ENCODE measurements around the gene PCID2. TPM values are rescaled to one million over a fixed set of nuclear protein-coding genes. Genes with fewer than 3 reads are reported as not detected.

The PCID2 gene
- total and polyA plus RNA-seq, 2 experiments from 2014 or later, result 79.6 to 107 TPM

DNA sequence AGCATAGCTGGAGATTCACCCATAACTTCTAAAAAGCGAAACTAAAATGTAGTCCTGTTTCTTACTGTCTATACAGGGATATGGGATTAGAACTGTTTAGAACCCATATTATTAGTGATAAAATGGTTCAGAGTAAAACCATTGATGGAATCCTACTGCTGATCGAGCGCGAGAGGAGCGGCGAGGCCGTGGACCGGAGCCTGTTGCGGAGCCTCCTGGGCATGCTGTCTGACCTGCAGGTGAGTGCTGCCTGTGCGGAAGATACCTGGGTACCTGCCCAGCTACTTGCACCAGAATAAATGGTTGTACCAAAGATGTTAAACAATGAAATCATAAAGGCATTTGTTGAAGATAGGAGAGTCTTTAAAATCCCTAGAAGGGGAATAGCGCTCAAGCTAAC lies 24.6 kb upstream of the PCID2 start (continued):
- TF ChIP-seq CREB1 (CRISPR knock-in tag; IDR thresholded peaks at IDR 0.05; ENCODE audit: low read depth) (no peak), NANOG (IDR thresholded peaks at IDR 0.05; ENCODE audit: borderline replicate concordance) (no peak), EZH2phosphoT487 (IDR thresholded peaks at IDR 0.05; ENCODE audit: unreplicated experiment) (no peak), JUNB (IDR thresholded peaks at IDR 0.05; ENCODE audit: unreplicated experiment) (no peak), POLR2AphosphoS5 (IDR thresholded peaks at IDR 0.05; ENCODE audit: low read depth) (no peak), EZH2 (IDR thresholded peaks at IDR 0.05; ENCODE audit: low read depth, unreplicated experiment) (no peak)
- TF ChIP-seq, protein P1, sequence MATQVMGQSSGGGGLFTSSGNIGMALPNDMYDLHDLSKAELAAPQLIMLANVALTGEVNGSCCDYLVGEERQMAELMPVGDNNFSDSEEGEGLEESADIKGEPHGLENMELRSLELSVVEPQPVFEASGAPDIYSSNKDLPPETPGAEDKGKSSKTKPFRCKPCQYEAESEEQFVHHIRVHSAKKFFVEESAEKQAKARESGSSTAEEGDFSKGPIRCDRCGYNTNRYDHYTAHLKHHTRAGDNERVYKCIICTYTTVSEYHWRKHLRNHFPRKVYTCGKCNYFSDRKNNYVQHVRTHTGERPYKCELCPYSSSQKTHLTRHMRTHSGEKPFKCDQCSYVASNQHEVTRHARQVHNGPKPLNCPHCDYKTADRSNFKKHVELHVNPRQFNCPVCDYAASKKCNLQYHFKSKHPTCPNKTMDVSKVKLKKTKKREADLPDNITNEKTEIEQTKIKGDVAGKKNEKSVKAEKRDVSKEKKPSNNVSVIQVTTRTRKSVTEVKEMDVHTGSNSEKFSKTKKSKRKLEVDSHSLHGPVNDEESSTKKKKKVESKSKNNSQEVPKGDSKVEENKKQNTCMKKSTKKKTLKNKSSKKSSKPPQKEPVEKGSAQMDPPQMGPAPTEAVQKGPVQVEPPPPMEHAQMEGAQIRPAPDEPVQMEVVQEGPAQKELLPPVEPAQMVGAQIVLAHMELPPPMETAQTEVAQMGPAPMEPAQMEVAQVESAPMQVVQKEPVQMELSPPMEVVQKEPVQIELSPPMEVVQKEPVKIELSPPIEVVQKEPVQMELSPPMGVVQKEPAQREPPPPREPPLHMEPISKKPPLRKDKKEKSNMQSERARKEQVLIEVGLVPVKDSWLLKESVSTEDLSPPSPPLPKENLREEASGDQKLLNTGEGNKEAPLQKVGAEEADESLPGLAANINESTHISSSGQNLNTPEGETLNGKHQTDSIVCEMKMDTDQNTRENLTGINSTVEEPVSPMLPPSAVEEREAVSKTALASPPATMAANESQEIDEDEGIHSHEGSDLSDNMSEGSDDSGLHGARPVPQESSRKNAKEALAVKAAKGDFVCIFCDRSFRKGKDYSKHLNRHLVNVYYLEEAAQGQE (IDR thresholded peaks at IDR 0.05; ENCODE audit: unreplicated experiment), result no peak

DNA sequence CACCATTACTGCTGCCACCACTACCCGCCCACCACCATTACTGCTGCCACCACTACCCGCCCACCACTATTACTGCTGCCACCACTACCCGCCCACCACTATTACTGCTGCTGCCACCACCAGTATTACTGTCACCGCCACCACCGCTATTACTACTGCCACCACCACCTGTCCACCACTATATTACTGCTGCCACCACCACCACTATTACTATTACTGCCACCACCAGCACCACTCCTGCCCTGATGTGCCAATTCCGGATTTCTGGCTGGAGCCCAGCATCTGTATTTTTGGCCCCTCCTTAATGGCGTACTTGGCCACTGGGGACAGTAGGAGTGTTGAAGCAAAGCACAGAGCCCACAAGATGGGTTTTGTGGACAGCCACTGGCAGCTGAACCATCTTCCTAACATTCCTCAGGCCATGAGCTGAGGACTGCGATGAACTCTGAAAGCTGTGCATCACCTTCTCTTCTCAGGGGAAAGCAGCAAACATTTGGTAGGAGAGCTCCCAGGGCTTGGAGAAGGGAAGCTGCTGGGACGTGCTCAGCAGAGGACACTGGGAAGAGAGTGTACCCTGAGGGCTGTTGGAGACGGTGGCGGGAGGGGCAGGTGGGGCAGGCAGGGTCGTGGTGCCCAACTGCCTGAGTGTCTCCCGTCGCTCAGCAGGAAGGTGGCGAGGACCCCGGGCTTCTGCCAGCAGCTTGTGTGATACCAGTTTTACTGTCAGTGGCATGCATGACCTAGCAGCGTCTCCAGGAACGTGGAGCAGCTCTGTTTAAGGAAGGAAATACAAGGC lies 23.9 kb upstream of the PCID2 start:
- DNase-seq (ENCODE audit: low spot score), result no peak

More for the DNA sequence above, 23.9 kb upstream of the PCID2 start:
- H3K36me3 Mint-ChIP-seq (ENCODE audit: low read depth), result peaks cover 77% of the 10 kb centered on the region
- no peak overlapping the region for H2AFZ ChIP-seq
- no peak for ATAC-seq
- no peak overlapping the region for H3K27ac ChIP-seq (ENCODE audit: low read depth)
- H3K79me2 ChIP-seq (replicated peaks; ENCODE audit: insufficient read depth), result peaks cover 3% of the 10 kb centered on the region; the same call in 1 of the 2 replicates
- H3K27me3 Mint-ChIP-seq (ENCODE audit: insufficient read depth, low read depth, poor library complexity), result peaks cover 5% of the 10 kb centered on the region
- H3K9me2 ChIP-seq (ENCODE audit: insufficient read depth), result no peaks in the 10 kb centered on the region
- no peaks in the 10 kb centered on the region for H3K4me1 Mint-ChIP-seq
- peaks cover 48% of the 10 kb centered on the region for H3K36me3 ChIP-seq (ENCODE audit: insufficient read depth)
- H4K20me1 ChIP-seq (replicated peaks; ENCODE audit: insufficient read depth), result peaks cover 11% of the 10 kb centered on the region
- no peak overlapping the region for H3K4me3 Mint-ChIP-seq
- no peaks in the 10 kb centered on the region for H3K27me3 ChIP-seq (ENCODE audit: insufficient read depth)
- no peak overlapping the region for H3K4me2 ChIP-seq
- no peaks in the 10 kb centered on the region for H3K4me1 ChIP-seq (ENCODE audit: insufficient read depth)
- no peak overlapping the region for H3K4me3 ChIP-seq
- H3K27ac Mint-ChIP-seq, result no peak overlapping the region
- H3K9me3 Mint-ChIP-seq, result no peaks in the 10 kb centered on the region
- TF ChIP-seq EZH2phosphoT487 (IDR thresholded peaks at IDR 0.05; ENCODE audit: unreplicated experiment) (no peak), CREB1 (CRISPR knock-in tag; IDR thresholded peaks at IDR 0.05; ENCODE audit: low read depth) (no peak), EZH2 (IDR thresholded peaks at IDR 0.05; ENCODE audit: low read depth, unreplicated experiment) (no peak), POLR2AphosphoS5 (IDR thresholded peaks at IDR 0.05; ENCODE audit: low read depth) (no peak), JUNB (IDR thresholded peaks at IDR 0.05; ENCODE audit: unreplicated experiment) (no peak), ZNF114 (CRISPR knock-in tag; IDR thresholded peaks at IDR 0.05) (no peak), NANOG (IDR thresholded peaks at IDR 0.05; ENCODE audit: borderline replicate concordance) (no peak), STAT1 (IDR thresholded peaks at IDR 0.05; ENCODE audit: unreplicated experiment) (no peak)
- TF ChIP-seq, protein P2, sequence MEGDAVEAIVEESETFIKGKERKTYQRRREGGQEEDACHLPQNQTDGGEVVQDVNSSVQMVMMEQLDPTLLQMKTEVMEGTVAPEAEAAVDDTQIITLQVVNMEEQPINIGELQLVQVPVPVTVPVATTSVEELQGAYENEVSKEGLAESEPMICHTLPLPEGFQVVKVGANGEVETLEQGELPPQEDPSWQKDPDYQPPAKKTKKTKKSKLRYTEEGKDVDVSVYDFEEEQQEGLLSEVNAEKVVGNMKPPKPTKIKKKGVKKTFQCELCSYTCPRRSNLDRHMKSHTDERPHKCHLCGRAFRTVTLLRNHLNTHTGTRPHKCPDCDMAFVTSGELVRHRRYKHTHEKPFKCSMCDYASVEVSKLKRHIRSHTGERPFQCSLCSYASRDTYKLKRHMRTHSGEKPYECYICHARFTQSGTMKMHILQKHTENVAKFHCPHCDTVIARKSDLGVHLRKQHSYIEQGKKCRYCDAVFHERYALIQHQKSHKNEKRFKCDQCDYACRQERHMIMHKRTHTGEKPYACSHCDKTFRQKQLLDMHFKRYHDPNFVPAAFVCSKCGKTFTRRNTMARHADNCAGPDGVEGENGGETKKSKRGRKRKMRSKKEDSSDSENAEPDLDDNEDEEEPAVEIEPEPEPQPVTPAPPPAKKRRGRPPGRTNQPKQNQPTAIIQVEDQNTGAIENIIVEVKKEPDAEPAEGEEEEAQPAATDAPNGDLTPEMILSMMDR (conservative IDR thresholded peaks at IDR 0.05; ENCODE audit: low read depth in 2 of 2), result no peak
- TF ChIP-seq, protein P3, sequence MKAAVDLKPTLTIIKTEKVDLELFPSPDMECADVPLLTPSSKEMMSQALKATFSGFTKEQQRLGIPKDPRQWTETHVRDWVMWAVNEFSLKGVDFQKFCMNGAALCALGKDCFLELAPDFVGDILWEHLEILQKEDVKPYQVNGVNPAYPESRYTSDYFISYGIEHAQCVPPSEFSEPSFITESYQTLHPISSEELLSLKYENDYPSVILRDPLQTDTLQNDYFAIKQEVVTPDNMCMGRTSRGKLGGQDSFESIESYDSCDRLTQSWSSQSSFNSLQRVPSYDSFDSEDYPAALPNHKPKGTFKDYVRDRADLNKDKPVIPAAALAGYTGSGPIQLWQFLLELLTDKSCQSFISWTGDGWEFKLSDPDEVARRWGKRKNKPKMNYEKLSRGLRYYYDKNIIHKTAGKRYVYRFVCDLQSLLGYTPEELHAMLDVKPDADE (IDR thresholded peaks at IDR 0.05), result no peak
- H3F3A ChIP-seq (replicated peaks; ENCODE audit: low read depth), result no peaks in the 10 kb centered on the region
